CD4-positive, alpha-beta T cell (primary cell): Measurements from ENCODE around the gene MINDY3. TPM values are rescaled to one million over a fixed set of nuclear protein-coding genes. Genes with fewer than 3 reads are reported as not detected.

Experiments
- ATAC-seq: fragments of 200-7000 bp; cut with Tn5 transposase; one replicate; pipeline ENCODE4 v1.10.0; 2022; ENCODE audit warnings: mild to moderate bottlenecking; ENCODE audit not compliant: poor library complexity
- CTCF ChIA-PET: fragments of 350-600 bp; sonication (Branson Sonifier 250); formaldehyde crosslinking; loops from one replicate; lab custom pipeline; 2021; ENCODE audit warnings: antibody characterized with exemption, inconsistent platforms; lab: Charles Lee
- POLR2A ChIA-PET: fragments of 350-600 bp; sonication (Branson Sonifier 250); formaldehyde crosslinking; loops from one replicate; lab custom pipeline; 2021; ENCODE audit warnings: antibody characterized with exemption, inconsistent platforms; lab: Charles Lee
- DNase-seq, 14 experiments: peaks; one replicate each; pipeline ENCODE4 v3.0.0-alpha.2; 2013 to 2020; ENCODE audit warnings: mixed read lengths in 2 of 14
- H3K27ac ChIP-seq, 2 donors: one replicate each; pipeline versions ENCODE4 v1.5.1 to v1.7.0; 2013; ENCODE audit warnings: low read length in 2 of 2, low read depth in 1 of 2, mild to moderate bottlenecking in 1 of 2
- H3K27me3 ChIP-seq, 2 experiments: 1 replicate in 1 of 2; 2 replicates in 1 of 2; pipeline versions ENCODE4 v1.6.1 to v1.7.0; 2013; ENCODE audit warnings: low read length in 2 of 2, control low read depth in 1 of 2, mild to moderate bottlenecking in 1 of 2, moderate library complexity in 1 of 2; ENCODE audit not compliant: insufficient read depth in 2 of 2, control insufficient read depth in 1 of 2
- H3K36me3 ChIP-seq: one replicate; pipeline ENCODE4 v1.6.1; 2013; ENCODE audit warnings: low read length, control low read depth; ENCODE audit not compliant: insufficient read depth
- H3K4me1 ChIP-seq: one replicate; pipeline ENCODE4 v1.6.1; 2013; ENCODE audit warnings: low read length, control low read depth; ENCODE audit not compliant: insufficient read depth
- H3K4me3 ChIP-seq: one replicate; pipeline ENCODE4 v1.5.1; 2013; ENCODE audit warnings: mild to moderate bottlenecking, low read length, moderate library complexity
- H3K9me3 ChIP-seq, 2 experiments: 1 replicate in 1 of 2; 2 replicates in 1 of 2; pipeline versions ENCODE4 v1.6.1 to v1.7.0; 2013; ENCODE audit warnings: low read length in 2 of 2, mild to moderate bottlenecking in 2 of 2, control low read depth in 1 of 2, moderate library complexity in 1 of 2; ENCODE audit not compliant: control insufficient read depth in 1 of 2, insufficient read depth in 1 of 2
- H3K27ac Mint-ChIP-seq: one replicate; pipeline ENCODE4 v1.8.0; 2020; ENCODE audit warnings: mixed read lengths
- H3K27me3 Mint-ChIP-seq: one replicate; pipeline ENCODE4 v1.8.0; 2021; ENCODE audit warnings: mixed read lengths
- H3K36me3 Mint-ChIP-seq: one replicate; pipeline ENCODE4 v1.8.0; 2021; ENCODE audit warnings: low read depth, mixed read lengths
- H3K4me1 Mint-ChIP-seq: one replicate; pipeline ENCODE4 v1.8.0; 2021; ENCODE audit warnings: low read depth, mixed read lengths
- H3K4me3 Mint-ChIP-seq: one replicate; pipeline ENCODE4 v1.8.0; 2020; ENCODE audit warnings: mild to moderate bottlenecking, mixed read lengths
- H3K9me3 Mint-ChIP-seq: one replicate; pipeline ENCODE4 v1.8.0; 2020; ENCODE audit warnings: mixed read lengths
- CTCF ChIP-seq: fragments of 200-600 bp; IDR thresholded peaks from one replicate; pipeline ENCODE4 v1.8.0; 2022; ENCODE audit warnings: antibody characterized with exemption, mild to moderate bottlenecking
- intact Hi-C, 2 experiments: fragments of 100-400 bp; cut with DNase I in 1 of 2; cut with micrococcal nuclease in 1 of 2; formaldehyde crosslinking; loops; one replicate each; pipeline versions ENCODE4 v1.15.1 to v1.9.0; 2023 to 2025; cut with DNase I, micrococcal nuclease
- total RNA-seq, 174 experiments: library from RNA in 2 of 174; stranded (reverse) in 2 of 174; gene quantifications; one replicate each; pipeline ENCODE4 v1.2.3 and lab custom pipeline; 2021 to 2026

MINDY3 gene
- total RNA-seq, 2 experiments from 2014 or later: 39.8 to 40.6 TPM

- H3K36me3 Mint-ChIP-seq: no peaks in the 10 kb centered on the region
- TF ChIP-seq CTCF: no peak
- intact Hi-C loops: loop anchor here (10.0 kb wide), 2 partner anchors 905 to 1385 kb away; no protein-coding TSS in a partner anchor
- no peaks in the 10 kb centered on the region for H3K4me1 Mint-ChIP-seq
- ChIA-PET POLR2A (no interaction called here), CTCF (no interaction called here)
- no peak overlapping the region for H3K27ac Mint-ChIP-seq
- no peak overlapping the region for H3K4me3 Mint-ChIP-seq
- Histone ChIP-seq H3K27ac (no peak overlapping the region), H3K4me1 (no peaks in the 10 kb centered on the region), H3K36me3 (no peaks in the 10 kb centered on the region), H3K27me3 (peaks cover 12 to 52% of the 10 kb centered on the region in 2 experiments), H3K4me3 (no peak overlapping the region), H3K9me3 (peaks cover 0 to 4% of the 10 kb centered on the region in 2 experiments)
- DNase-seq: no peak
- peaks cover 86% of the 10 kb centered on the region for H3K27me3 Mint-ChIP-seq
- no peak for ATAC-seq
- peaks cover 6% of the 10 kb centered on the region for H3K9me3 Mint-ChIP-seq
Measured at GRCh38 chr10:15869935-15870334, 9.6 kb upstream of the MINDY3 start.

- POLR2A ChIA-PET: no interaction called here
- ATAC-seq (no peak), DNase-seq (no peak)
- H3K9me3 Mint-ChIP-seq: peaks cover 3% of the 10 kb centered on the region
- H3K4me1 Mint-ChIP-seq: no peaks in the 10 kb centered on the region
- no peaks in the 10 kb centered on the region for H3K36me3 Mint-ChIP-seq
- peaks cover 12 to 68% of the 10 kb centered on the region in 2 experiments for H3K27me3 ChIP-seq
- peaks cover 0 to 4% of the 10 kb centered on the region in 2 experiments for H3K9me3 ChIP-seq
- no peak overlapping the region for H3K27ac Mint-ChIP-seq
- no peak overlapping the region for H3K4me3 ChIP-seq
- no peaks in the 10 kb centered on the region for H3K4me1 ChIP-seq
- H3K27me3 Mint-ChIP-seq: peaks cover 84% of the 10 kb centered on the region
- CTCF ChIA-PET: no interaction called here
- no peak for TF ChIP-seq CTCF
- intact Hi-C loops: no loop called here
- no peak overlapping the region for H3K4me3 Mint-ChIP-seq
- no peak overlapping the region for H3K27ac ChIP-seq
- no peaks in the 10 kb centered on the region for H3K36me3 ChIP-seq
Measured at GRCh38 chr10:15868006-15868405, 7.7 kb upstream of the MINDY3 start.

- H3K4me1 ChIP-seq: peaks cover 5% of the 10 kb centered on the region
- intact Hi-C loops: no loop called here
- no peak overlapping the region for H3K4me3 ChIP-seq
- H3K4me1 Mint-ChIP-seq: peaks cover 5% of the 10 kb centered on the region
- no peak for TF ChIP-seq CTCF
- H3K27me3 Mint-ChIP-seq: peaks cover 58% of the 10 kb centered on the region
- ChIA-PET CTCF (no interaction called here), POLR2A (no interaction called here)
- H3K27me3 ChIP-seq: peaks cover 0 to 52% of the 10 kb centered on the region in 2 experiments
- H3K9me3 Mint-ChIP-seq: peaks cover 1% of the 10 kb centered on the region
- no peaks in the 10 kb centered on the region for H3K36me3 ChIP-seq
- H3K27ac ChIP-seq: no peak overlapping the region
- H3K27ac Mint-ChIP-seq: no peak overlapping the region
- no peak for DNase-seq
- H3K4me3 Mint-ChIP-seq: no peak overlapping the region
- ATAC-seq: no peak
- no peaks in the 10 kb centered on the region for H3K9me3 ChIP-seq
- H3K36me3 Mint-ChIP-seq: peaks cover 5% of the 10 kb centered on the region
Measured at GRCh38 chr10:15865304-15865703, 5.0 kb upstream of the MINDY3 start.
